ENCODE measurements around the gene ZNF169. TPM values are rescaled to one million over a fixed set of nuclear protein-coding genes. Genes with fewer than 3 reads are reported as not detected.
"Not testable (repeated sequence)": the region's sequence is repeated elsewhere in the genome, so short reads cannot be mapped to it uniquely, and the experiment has no call there.

Gene ZNF169
- total RNA-seq, 2 experiments from 2014 or later = 9.2 to 10.2 TPM

GRCh38 chr9:94256007-94256406 lies 3.1 kb upstream of the ZNF169 start:
- H3K27ac Mint-ChIP-seq = no peak overlapping the region
- no peak overlapping the region for H3K4me3 Mint-ChIP-seq
- no peak for DNase-seq
- CTCF ChIA-PET = no interaction called here
- H3K4me1 Mint-ChIP-seq = peaks cover 16% of the 10 kb centered on the region
- H3K36me3 Mint-ChIP-seq (ENCODE audit: low read depth) = peaks cover 3% of the 10 kb centered on the region
- POLR2A ChIA-PET = no interaction called here
- H3K27me3 Mint-ChIP-seq = peaks cover 14% of the 10 kb centered on the region
- H3K9me3 Mint-ChIP-seq = no peaks in the 10 kb centered on the region

- H3K27ac Mint-ChIP-seq, H3K27me3 Mint-ChIP-seq, POLR2A ChIA-PET, H3K4me3 Mint-ChIP-seq, DNase-seq: not testable (repeated sequence)
- peaks cover 14% of the 10 kb centered on the region for H3K9me3 Mint-ChIP-seq
- peaks cover 50% of the 10 kb centered on the region for H3K36me3 Mint-ChIP-seq (ENCODE audit: low read depth)
- peaks cover 16% of the 10 kb centered on the region for H3K4me1 Mint-ChIP-seq
- CTCF ChIA-PET = interaction anchor here (0.6 kb wide), 1 partner anchor 1580 kb away, joined by 3 read pairs; no protein-coding TSS in a partner anchor
These were observed 6.7 kb downstream of the ZNF169 start for GRCh38 chr9:94265626-94266402.

GRCh38 chr9:94269264-94269663 lies 10.2 kb downstream of the ZNF169 start:
- CTCF ChIA-PET = no interaction called here
- Mint-ChIP-seq H3K36me3 (ENCODE audit: low read depth) (peaks cover 41% of the 10 kb centered on the region), H3K4me3 (no peak overlapping the region), H3K27ac (no peak overlapping the region), H3K4me1 (peaks cover 3% of the 10 kb centered on the region), H3K27me3 (no peaks in the 10 kb centered on the region), H3K9me3 (peaks cover 14% of the 10 kb centered on the region)
- DNase-seq = no peak
- POLR2A ChIA-PET = no interaction called here

- no peak overlapping the region for H3K4me3 Mint-ChIP-seq
- no peaks in the 10 kb centered on the region for H3K27me3 Mint-ChIP-seq
- ChIA-PET CTCF (no interaction called here), POLR2A (no interaction called here)
- peaks cover 38% of the 10 kb centered on the region for H3K36me3 Mint-ChIP-seq (ENCODE audit: low read depth)
- no peak for DNase-seq
- peaks cover 3% of the 10 kb centered on the region for H3K4me1 Mint-ChIP-seq
- peaks cover 14% of the 10 kb centered on the region for H3K9me3 Mint-ChIP-seq
- no peak overlapping the region for H3K27ac Mint-ChIP-seq
These were observed 10.9 kb downstream of the ZNF169 start for GRCh38 chr9:94270009-94270408.

- peaks cover 29% of the 10 kb centered on the region for H3K9me3 Mint-ChIP-seq
- H3K4me3 Mint-ChIP-seq, H3K27ac Mint-ChIP-seq, H3K4me1 Mint-ChIP-seq, POLR2A ChIA-PET, H3K27me3 Mint-ChIP-seq, DNase-seq: not testable (repeated sequence)
- CTCF ChIA-PET = interaction anchor here (1.5 kb wide), 1 partner anchor 11 kb away, joined by 3 read pairs; no protein-coding TSS in a partner anchor
- H3K36me3 Mint-ChIP-seq (ENCODE audit: low read depth) = peaks cover 63% of the 10 kb centered on the region
These were observed 17.9 kb downstream of the ZNF169 start for GRCh38 chr9:94277029-94277428.

GRCh38 chr9:94277885-94278536 lies 18.9 kb downstream of the ZNF169 start:
- CTCF ChIA-PET = interaction anchor here (1.4 to 1.5 kb wide), 2 partner anchors 10 kb away, joined by 3 read pairs; no protein-coding TSS in a partner anchor
- peaks cover 29% of the 10 kb centered on the region for H3K9me3 Mint-ChIP-seq

GRCh38 chr9:94280409-94280989 lies 21.4 kb downstream of the ZNF169 start:
- peaks cover 24% of the 10 kb centered on the region for H3K9me3 Mint-ChIP-seq
- H3K4me1 Mint-ChIP-seq = no peaks in the 10 kb centered on the region
- CTCF ChIA-PET = no interaction called here
- peaks cover 67% of the 10 kb centered on the region for H3K36me3 Mint-ChIP-seq (ENCODE audit: low read depth)
- no peaks in the 10 kb centered on the region for H3K27me3 Mint-ChIP-seq
- no peak overlapping the region for H3K4me3 Mint-ChIP-seq
- POLR2A ChIA-PET = no interaction called here
- no peak for DNase-seq
- H3K27ac Mint-ChIP-seq = no peak overlapping the region

More at GRCh38 chr9:94277885-94278536, 18.9 kb downstream of the ZNF169 start:
- POLR2A ChIA-PET = no interaction called here
- no peak for DNase-seq
- Mint-ChIP-seq H3K36me3 (ENCODE audit: low read depth) (peaks cover 68% of the 10 kb centered on the region), H3K4me1 (no peaks in the 10 kb centered on the region), H3K27ac (no peak overlapping the region), H3K4me3 (no peak overlapping the region), H3K27me3 (no peaks in the 10 kb centered on the region)

- H3K27me3 Mint-ChIP-seq = no peaks in the 10 kb centered on the region
These were observed 22.0 kb downstream of the ZNF169 start for GRCh38 chr9:94281101-94281500.

GRCh38 chr9:94286116-94286515 lies 27.0 kb downstream of the ZNF169 start:
- peaks cover 51% of the 10 kb centered on the region for H3K36me3 Mint-ChIP-seq (ENCODE audit: low read depth)
- H3K27me3 Mint-ChIP-seq = no peaks in the 10 kb centered on the region
- H3K9me3 Mint-ChIP-seq = peaks cover 6% of the 10 kb centered on the region
- ChIA-PET POLR2A (no interaction called here), CTCF (interaction anchor here (1.5 kb wide), 1 partner anchor 8 kb away, joined by 5 read pairs; no protein-coding TSS in a partner anchor)
- DNase-seq = no peak
- no peak overlapping the region for H3K27ac Mint-ChIP-seq
- H3K4me3 Mint-ChIP-seq = no peak overlapping the region
- H3K4me1 Mint-ChIP-seq = no peaks in the 10 kb centered on the region

More at GRCh38 chr9:94281101-94281500, 22.0 kb downstream of the ZNF169 start:
- ChIA-PET POLR2A (no interaction called here), CTCF (no interaction called here)
- Mint-ChIP-seq H3K4me1 (no peaks in the 10 kb centered on the region), H3K4me3 (no peak overlapping the region), H3K27ac (no peak overlapping the region), H3K9me3 (peaks cover 23% of the 10 kb centered on the region), H3K36me3 (ENCODE audit: low read depth) (peaks cover 67% of the 10 kb centered on the region)
- no peak for DNase-seq

GRCh38 chr9:94287877-94288513 lies 28.9 kb downstream of the ZNF169 start:
- Mint-ChIP-seq H3K27me3 (no peaks in the 10 kb centered on the region), H3K27ac (no peak overlapping the region), H3K4me3 (no peak overlapping the region), H3K9me3 (peaks cover 3% of the 10 kb centered on the region), H3K36me3 (ENCODE audit: low read depth) (peaks cover 44% of the 10 kb centered on the region), H3K4me1 (no peaks in the 10 kb centered on the region)
- DNase-seq = no peak
- CTCF ChIA-PET = interaction anchor here (0.6 to 1.1 kb wide), 3 partner anchors 9 to 1976 kb away, joined by 3 read pairs; no protein-coding TSS in a partner anchor
- POLR2A ChIA-PET = interaction anchor here (0.6 kb wide), 1 partner anchor 15 kb away, joined by 4 read pairs; no protein-coding TSS in a partner anchor

- Mint-ChIP-seq H3K27ac (no peak overlapping the region), H3K9me3 (peaks cover 3% of the 10 kb centered on the region), H3K4me3 (no peak overlapping the region), H3K4me1 (no peaks in the 10 kb centered on the region), H3K36me3 (ENCODE audit: low read depth) (peaks cover 43% of the 10 kb centered on the region), H3K27me3 (no peaks in the 10 kb centered on the region)
- no peak for DNase-seq
- POLR2A ChIA-PET = no interaction called here
- CTCF ChIA-PET = no interaction called here
These were observed 30.6 kb downstream of the ZNF169 start for GRCh38 chr9:94289691-94290090.

GRCh38 chr9:94298949-94299599 lies 40.0 kb downstream of the ZNF169 start:
- H3K27ac Mint-ChIP-seq = no peak overlapping the region
- CTCF ChIA-PET = interaction anchor here (0.8 kb wide), 1 partner anchor 333 kb away, joined by 4 read pairs; no protein-coding TSS in a partner anchor
- DNase-seq = no peak
- no peaks in the 10 kb centered on the region for H3K27me3 Mint-ChIP-seq
- no peaks in the 10 kb centered on the region for H3K4me1 Mint-ChIP-seq
- no peak overlapping the region for H3K4me3 Mint-ChIP-seq
- POLR2A ChIA-PET = no interaction called here
- peaks cover 11% of the 10 kb centered on the region for H3K36me3 Mint-ChIP-seq (ENCODE audit: low read depth)
- no peaks in the 10 kb centered on the region for H3K9me3 Mint-ChIP-seq
